RKO (cell line): ENCODE measurements around the gene ADCK1.
"Not testable (repeated sequence)": the region's sequence is repeated elsewhere in the genome, so short reads cannot be mapped to it uniquely, and the experiment has no call there.

Experiments
- DNase-seq: peaks from one replicate; pipeline ENCODE4 v3.0.0-alpha.2; 2016; ENCODE audit warnings: low spot score

The ADCK1 gene

GRCh38 chr14:77903937-77904617, 104.2 kb downstream of the ADCK1 start:
- no peak for DNase-seq

GRCh38 chr14:77906446-77906845, 106.5 kb downstream of the ADCK1 start:
- DNase-seq = no peak

- DNase-seq = no peak
Measured at GRCh38 chr14:77908847-77909246, 108.9 kb downstream of the ADCK1 start.

GRCh38 chr14:77909911-77910310, 110.0 kb downstream of the ADCK1 start:
- DNase-seq = no peak

GRCh38 chr14:77910506-77910905, 110.6 kb downstream of the ADCK1 start:
- DNase-seq = no peak

GRCh38 chr14:77911356-77911755, 111.4 kb downstream of the ADCK1 start:
- DNase-seq = no peak

- no peak for DNase-seq
Measured at GRCh38 chr14:77912754-77913556, 113.0 kb downstream of the ADCK1 start.

- no peak for DNase-seq
Measured at GRCh38 chr14:77914073-77914721, 114.3 kb downstream of the ADCK1 start.

GRCh38 chr14:77915390-77915789, 115.5 kb downstream of the ADCK1 start:
- DNase-seq = not testable (repeated sequence)

GRCh38 chr14:77917491-77918201, 117.7 kb downstream of the ADCK1 start:
- no peak for DNase-seq

GRCh38 chr14:77918448-77918847, 118.5 kb downstream of the ADCK1 start:
- DNase-seq = no peak

- DNase-seq = no peak
Measured at GRCh38 chr14:77920312-77920711, 120.4 kb downstream of the ADCK1 start.

GRCh38 chr14:77921818-77922217, 121.9 kb downstream of the ADCK1 start:
- no peak for DNase-seq

GRCh38 chr14:77923131-77923936, 123.4 kb downstream of the ADCK1 start:
- no peak for DNase-seq

GRCh38 chr14:77924141-77924948, 124.4 kb downstream of the ADCK1 start:
- DNase-seq = no peak

- DNase-seq = no peak
Measured at GRCh38 chr14:77926942-77927341, 127.0 kb downstream of the ADCK1 start.

- no peak for DNase-seq
Measured at GRCh38 chr14:77931441-77931840, 131.5 kb downstream of the ADCK1 start.

- no peak for DNase-seq
Measured at GRCh38 chr14:77936138-77936639, 136.3 kb downstream of the ADCK1 start.

- DNase-seq = no peak
Measured at GRCh38 chr14:77947372-77947771, 147.5 kb downstream of the ADCK1 start.

- no peak for DNase-seq
Measured at GRCh38 chr14:77950371-77951063, 150.6 kb downstream of the ADCK1 start.
